HG03095 (cell line): ENCODE results near the gene ADNP.

ENCODE experiments used
- ATAC-seq: cut with Tn5 transposase; IDR thresholded peaks from one replicate; pipeline ENCODE4 v1.9.1; 2021; ENCODE audit warnings: moderate library complexity; ENCODE audit not compliant: unreplicated experiment

ADNP gene

DNA sequence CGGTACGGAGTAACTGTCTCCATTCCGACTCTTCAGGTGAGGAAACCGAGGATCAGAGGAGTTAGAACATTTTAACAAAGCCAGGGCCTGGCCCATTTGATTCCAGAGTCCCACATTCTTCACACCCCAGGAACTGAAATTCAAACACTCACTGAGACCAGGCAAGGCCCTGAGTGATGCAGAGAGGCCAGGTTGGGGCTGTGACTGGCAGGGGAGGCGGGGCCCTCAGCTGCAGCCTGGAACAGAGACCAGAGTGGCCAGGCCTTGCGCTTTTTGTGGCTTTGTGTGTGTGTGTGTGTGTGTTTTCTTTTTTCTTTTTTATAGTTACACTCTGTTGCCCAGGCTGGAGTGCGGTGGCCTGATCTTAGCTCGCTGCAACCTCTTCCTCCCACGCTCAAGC lies 79.2 kb downstream of the ADNP start:
- no peak for ATAC-seq

DNA sequence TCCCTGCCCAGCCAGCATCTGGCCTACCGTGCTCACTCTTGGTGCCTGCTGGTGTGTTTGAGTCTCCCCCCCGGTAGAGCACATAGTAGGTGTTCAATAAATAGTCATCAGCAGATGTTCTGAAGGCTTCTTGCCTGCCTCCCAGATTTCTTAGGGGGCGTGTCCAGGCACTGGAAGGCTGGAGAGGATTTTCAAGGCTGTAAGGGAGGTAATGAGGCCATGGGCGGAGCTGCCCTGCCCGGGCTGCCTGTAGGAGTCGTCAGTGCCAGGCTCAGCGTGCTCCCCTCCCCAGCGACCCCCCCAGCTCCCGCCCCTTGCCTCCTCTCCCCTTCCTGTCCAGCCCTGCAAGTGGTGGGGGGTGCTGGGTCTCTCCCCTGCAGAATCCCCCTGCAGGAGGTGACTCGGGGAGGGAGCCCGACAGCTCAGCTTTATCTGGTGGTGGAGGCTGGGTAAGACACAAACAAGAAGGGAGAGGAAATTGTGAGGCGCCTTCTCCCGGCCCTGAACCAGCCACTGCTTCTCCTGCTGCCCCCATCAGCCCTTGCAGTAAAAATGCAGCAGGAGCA lies 80.4 kb downstream of the ADNP start:
- no peak for ATAC-seq

DNA sequence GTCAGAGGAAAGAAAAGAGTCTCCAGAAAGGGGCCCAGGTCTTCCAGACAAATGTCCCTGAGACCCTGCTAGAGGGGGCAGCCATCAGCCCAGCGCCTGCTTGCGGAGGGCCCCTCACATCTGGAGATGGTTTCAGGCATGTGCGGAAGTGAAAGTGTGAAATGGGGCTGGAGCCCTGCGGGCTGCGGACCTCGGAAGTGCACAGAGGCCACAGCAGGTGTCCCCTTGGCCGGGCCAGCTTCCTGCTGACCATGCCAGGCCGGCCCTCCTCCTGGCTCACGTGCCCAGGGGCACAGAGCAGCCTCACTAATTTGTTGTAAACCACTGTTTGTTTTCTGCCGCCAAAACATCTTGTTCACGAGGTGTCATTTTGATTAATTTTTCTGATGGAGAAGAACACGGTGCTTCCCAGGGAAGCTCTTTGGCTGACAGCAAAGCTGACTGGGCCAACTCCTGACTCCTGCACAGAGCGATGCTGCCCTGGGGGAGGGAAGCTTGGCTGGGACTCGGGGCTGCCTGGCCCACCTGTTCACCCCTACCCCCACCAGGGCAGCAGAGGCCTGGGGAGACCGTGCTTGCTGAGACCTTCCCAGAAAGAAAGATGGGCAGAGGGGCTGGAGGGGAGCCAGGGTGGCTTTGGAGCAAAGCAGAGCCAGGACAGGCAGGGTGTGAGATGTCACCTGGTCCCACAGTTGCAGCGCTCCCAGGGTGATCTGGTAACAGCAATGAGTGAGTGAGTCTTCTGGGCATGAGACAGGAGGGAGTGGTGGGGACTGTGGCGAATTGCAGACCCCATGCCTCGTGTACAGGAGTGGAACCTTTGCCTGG lies 82.2 kb downstream of the ADNP start:
- ATAC-seq, result peak; percentile 40

DNA sequence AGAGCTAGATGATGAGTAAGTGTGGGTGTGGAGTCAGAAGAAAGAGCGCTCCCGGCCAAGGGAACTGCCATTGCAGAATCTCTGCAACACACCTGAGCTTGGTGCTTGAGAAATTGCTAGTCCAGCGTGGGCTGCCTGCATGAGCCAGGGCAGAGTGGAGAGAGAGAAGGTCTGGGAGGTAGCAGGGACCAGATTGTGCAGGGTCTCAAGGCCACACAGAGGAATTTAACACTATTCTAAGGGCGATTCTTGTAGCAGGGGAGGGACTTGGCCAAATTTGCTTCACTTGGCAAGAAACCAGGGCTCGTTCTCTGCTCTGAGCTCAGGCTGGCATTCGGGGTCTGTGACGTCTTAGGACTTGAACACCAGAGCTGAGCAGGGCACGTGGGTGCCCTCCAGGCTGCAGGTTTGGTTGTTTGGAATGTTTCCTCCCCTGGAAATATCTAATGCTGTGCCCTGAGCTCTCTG lies 82.9 kb downstream of the ADNP start:
- no peak for ATAC-seq

DNA sequence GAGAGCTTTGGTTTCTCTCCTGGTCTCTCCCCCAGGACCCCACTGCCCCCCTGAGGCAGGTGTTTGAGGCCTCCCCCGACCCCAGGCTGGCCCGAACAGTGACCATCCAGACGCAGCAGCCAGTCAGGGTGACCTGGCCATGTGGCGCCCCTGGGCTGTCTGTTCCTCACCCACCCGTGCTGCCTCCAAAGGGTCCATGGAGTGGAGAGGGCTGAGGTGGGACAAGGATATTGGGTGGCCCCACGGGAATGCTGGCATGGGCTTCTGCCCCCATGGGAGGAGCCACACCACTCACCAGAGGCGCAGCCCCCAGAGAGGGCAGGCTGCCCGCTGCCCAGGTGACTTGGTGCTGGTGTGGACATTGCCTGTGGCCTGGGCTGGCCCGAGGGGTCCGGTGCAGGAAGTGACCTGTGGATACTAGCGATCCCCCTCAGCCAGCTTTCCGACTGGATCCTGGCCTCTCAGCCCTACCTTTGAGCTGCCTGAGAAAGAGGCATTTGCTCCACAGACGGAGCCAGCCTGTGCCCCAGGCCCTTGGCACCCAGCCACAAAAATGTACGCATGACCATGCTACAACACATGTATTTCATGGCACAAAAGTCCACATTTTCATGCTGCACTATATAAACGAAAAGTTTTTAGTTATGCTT lies 85.5 kb downstream of the ADNP start:
- ATAC-seq, result no peak

DNA sequence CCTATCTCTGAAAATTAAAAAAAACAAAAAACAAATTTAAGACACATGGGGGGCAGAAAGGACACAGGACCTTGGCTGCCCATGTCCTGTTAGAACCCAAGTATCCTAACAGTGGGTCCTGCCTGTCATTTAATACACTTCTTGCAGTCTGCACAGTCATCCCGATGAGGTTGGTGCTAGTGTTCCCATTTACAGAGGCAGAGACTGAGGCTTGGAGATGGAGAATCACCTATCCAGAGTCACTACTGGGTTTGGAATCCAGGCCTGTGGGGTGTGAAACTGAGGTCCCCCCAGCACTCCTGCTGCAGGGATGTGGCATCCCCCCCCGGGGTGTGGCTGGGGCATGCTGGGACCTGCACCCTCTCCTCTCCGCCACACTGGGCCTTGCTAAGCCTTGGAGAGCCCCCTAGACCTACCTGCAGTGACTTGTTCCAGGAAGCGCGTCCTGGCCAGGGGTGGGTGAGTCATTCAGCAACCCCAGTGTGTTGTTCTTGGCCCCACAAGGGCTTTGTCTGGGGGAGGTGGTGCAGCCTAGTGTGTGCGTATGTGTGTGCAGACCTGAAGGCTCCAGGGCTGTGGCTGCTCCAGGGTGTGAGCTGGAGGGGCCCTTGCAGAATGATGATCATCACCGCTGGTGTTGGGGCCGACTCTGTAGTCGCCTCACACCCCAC lies 86.7 kb downstream of the ADNP start:
- peak; percentile 80 for ATAC-seq

DNA sequence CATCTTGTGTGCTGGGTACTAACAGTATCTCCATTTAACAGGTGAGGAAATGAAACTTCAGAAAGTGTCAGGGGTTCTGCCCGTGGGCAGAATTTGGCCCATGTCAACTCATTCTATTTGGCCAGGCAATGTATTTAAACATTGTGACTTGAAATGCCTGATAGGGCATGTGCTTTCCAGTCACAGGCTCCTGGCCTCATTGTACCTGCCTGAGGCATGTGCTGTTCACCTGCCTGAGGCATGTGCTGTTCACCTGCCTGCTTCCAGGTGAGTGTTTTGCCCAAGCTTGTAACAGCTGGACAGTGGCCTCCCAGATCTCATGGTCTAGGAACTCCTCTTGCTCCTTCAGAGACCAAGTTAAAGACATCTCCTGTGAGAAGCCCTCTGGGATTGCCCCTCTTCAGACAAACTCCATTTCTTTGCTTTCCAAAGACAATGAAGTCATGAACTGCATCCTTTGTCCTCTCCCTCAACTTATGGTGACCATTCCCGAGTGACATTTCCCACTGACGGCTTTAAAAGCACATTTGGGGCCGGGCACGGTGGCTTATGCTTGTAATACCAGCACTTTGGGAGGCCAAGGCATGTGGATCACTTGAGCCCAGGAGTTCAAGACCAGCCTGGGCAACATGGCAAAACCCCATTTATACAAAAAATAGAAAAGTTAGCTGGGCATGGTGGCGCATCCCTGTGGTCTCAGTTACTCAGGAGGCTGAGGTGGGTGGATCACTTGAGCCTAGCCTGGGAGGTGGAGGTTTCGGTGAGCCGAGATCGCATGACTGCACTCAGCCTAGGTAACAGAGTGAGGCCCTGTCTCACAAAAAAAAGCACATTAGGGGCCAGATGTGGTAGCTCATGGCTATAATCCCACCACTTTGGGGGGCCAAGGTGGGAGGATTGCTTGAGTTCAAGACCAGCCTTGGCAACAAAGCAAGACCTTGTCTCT lies 87.6 kb downstream of the ADNP start:
- no peak for ATAC-seq

DNA sequence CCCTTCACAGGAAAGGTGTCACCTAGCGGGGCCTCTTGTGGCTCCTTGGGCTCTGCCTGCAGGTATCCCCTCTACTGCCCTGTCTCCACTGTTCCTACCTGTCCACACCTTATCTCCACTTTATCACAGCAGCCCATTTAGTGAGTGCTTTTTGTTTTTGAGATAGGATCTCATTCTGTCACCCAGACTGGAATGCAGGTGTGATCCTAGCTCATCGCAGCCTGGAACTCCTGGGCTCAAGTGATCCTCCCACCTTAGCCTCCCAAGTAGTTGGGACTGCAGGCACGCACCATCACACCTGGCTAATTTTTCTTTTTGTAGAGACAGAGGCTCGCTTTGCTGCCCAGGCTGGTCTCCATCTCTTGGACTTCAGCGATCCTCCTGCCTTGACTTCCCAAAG lies 88.4 kb downstream of the ADNP start:
- no peak for ATAC-seq
